Measurements from ENCODE around the gene TNNC1.

TNNC1 gene

DNA sequence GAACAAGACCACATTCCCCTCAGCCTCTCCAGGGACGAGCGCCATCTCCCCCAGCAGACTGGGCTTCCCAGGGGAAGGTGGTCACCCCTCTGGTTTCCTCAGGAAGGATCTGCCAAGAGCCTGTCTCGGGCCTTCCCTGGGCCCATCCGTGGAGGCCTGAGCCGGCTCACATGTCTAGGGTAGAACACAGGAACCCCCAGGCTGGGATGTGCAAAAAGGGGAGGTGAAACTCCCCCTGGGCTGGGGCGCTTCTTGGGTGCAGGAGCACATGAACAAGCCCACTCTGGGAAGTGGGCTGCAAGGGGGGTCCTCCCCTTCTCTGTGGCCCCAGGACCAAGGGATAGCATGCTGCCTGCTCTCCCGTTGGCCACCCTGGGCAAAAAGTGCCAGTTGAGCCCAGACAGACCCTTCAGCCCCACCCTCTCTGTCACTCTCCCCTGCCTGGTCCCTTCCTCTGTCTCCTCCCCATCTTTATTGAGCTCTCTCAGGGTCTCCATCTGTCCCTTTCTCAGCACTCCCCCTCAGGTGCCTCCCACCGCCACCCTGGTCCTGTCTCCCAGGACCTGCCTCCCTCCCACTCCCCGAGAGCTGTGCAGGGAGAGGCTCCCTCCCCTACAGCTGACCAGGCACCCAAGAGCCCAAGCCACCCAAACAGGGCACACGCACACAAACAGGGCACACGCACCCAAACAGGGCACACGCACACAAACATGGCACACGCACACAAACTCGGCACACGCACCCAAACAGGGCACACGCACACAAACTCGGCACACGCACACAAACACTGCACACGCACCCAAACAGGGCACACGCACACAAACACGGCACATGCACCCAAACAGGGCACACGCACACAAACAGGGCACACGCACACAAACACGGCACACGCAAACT lies 9.8 kb downstream of the TNNC1 start:
- DNase-seq (ENCODE audit: low read depth, low spot score), result no peak

DNA sequence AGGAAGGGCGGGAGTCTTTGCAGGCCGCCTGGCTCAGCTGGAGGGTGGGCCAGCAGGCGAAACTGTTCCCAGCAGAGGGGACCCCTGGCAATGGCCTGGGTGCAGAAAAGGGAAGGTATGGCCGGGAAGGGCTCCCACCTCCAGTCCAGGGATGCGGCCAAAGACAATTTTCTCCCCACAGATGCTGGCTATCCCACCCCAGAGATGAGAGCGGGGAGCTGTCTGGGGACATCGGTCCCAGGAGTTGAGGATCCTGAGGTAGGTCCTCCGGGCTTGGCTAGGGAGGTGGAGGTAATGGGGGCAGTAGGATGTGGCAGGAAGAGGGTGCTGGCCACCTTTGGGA lies 10.6 kb downstream of the TNNC1 start:
- no peak for DNase-seq (ENCODE audit: low read depth, low spot score)

DNA sequence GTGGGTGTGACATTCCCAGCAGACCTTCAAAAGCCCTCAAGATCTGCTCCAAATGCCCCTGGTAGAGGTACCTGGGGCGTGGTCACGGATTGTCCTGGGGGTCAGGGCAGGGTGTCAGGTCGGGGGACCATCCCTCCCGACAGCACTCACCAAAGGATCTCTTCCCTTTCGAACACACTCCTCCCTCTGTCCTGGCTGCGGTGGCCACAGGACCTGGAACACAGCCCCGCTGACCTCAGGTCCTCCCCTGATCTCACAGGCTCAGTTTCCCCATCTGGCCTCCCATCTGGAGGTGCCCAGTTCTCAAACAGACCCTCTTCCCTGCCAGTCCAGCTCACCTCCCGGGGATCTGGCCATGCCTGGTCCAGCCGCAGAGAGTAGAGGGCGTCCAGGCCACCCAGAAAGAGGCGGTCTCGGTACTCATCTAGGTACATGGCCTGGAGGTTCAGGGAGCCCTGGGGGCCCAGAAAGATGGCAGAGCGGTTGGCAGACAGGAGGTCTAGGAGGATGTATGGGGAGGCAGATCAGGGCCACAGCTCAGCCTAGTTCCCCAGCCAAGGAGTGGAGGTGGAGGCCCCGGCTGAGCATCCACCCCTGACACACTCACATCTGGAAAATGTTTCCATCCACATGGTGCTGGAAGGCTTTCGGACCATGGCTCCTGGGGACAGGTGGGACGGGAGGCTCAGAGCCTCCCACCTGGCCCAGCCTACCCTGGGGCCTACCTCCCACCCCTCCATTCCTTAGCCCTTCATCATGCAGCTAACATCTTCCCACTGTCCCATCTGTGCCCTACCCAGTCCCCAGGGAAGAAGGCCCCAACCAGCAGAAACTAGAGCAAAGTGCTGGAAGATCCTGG lies 11.2 kb downstream of the TNNC1 start:
- DNase-seq (ENCODE audit: low read depth, low spot score), result no peak

DNA sequence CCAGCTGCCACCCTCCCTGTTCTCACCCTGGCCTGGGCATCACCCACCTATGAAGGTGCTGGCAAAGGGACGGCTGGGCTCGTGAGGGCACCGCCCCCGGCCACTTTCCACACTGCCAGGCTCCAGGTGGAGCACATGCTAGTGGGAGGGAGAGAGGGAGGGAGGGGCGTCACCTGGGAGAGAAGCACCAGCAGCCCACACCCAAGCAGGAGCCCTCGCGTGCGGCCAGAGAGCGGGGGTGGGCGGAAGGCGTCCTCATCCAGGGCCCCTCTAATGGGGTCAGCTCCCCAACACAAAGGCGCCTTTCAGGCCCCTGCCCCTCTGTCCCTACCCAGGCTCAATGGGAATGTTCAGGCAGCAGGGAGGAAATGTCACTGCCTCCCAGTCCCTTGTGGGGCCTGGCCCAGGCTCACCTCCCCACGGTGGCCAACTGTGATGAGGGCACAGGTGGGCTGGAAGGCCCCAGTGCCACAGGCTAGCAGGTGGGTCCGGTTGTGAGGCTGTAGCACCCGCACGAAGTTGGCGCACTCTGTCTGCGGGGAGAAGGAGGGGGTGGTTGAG lies 12.0 kb downstream of the TNNC1 start:
- DNase-seq (ENCODE audit: low read depth, low spot score), result no peak

DNA sequence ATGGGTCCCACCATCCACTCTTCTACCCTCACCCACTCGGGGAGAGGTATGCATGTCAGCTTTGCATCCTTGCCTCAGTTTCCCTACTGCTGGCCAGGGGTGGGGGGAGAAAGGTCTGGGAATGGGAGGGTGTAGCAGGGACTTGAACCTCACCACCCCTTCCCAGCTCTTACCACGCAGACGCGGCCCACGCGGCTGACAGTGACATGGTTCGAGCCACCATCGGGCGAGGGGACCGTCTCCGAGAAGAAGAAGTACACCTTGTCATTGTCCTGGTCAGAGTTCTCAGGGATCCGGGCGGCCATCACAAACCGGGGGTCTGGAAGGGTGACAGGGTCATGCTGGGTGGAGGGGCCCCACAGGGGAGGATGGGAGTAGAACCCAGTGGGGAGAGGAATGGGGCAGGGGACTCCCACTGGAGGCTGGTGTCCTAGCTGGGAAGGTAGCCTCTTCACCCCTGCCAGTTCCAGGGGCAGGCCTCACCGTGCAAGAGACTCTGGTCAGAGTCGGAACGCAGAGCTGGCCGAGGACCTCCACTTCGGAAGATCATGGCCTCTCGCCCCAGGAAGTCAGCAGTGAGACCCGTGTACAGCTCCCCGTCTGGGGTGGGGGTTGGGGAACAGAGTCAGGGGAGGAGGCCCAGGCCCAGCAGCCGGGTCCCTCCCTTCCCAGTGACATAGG lies 12.6 kb downstream of the TNNC1 start:
- no peak for DNase-seq (ENCODE audit: low read depth, low spot score)

DNA sequence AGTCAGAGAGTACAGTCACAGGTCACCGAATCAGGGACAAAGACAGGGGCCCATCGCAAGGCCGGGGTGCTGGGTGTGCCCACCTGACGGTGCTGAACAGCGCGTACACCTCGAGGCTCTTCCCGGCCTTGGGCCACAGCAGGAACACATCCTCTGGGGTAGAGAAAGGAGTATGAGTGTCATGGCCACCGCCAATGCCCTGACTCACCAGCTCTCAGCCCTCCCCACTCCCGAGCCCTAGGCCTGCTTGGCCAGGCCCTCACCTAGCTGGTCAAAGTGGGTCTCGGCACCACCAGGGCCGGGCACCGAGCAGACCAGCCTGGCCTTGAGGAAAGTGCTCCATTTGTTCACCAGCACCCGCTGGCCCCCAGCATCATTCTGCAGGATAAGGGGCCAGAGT lies 13.2 kb downstream of the TNNC1 start:
- DNase-seq (ENCODE audit: low read depth, low spot score), result no peak

DNA sequence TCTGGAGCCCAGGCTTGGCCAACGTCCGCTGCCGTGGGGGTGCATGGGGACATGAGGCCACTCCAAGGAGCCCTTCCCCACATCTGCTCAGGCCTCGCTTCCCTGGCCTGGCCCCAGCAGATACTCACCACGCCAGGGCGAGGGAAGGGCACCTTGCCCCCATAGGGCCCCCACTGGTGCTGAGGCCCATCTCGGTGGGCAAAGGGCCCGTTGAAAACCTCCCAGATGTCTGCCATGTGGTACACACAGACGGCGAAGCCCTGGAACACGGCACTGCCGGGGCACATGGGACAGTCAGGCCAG lies 13.6 kb downstream of the TNNC1 start:
- no peak for DNase-seq (ENCODE audit: low read depth, low spot score)

DNA sequence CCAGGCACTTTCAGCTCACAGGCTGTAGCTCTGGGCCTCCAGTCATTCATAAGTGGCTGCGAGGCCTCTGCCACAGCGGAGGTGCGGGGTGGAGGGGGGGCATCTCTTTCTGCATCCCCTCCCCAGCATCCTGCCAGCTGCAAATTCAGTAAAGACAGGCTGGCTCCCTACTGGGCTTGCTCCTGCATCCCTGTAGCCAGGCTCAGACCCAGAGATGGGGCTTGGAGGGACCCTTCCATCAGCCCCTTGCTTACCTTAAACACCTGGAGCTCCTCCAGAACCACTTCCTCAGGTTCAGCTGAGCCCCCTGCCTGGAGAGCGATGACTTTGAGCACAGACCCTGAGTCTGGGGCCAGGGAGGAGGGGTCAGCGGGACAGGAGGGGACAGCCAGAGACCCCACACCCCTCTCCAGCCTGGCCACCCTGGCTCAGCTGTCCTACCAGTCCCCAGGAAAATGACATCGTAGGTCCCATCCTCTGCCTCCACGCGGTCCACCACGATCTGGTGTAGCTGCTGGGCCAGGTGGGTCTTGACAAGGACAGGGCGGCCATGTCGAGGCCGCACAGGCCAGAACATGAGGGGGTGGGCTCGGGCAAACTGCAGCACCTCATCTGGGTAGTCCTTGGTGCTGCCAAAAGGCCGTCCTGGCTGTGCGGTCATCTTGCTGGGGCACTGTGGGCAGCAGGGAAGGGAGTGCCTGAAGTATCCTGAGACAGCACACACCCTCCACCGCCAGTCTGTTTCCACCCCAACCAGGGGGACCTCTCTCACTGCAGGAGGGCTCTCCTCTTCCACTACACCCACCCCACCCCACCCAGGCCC lies 14.2 kb downstream of the TNNC1 start:
- no peak for DNase-seq (ENCODE audit: low read depth, low spot score)

DNA sequence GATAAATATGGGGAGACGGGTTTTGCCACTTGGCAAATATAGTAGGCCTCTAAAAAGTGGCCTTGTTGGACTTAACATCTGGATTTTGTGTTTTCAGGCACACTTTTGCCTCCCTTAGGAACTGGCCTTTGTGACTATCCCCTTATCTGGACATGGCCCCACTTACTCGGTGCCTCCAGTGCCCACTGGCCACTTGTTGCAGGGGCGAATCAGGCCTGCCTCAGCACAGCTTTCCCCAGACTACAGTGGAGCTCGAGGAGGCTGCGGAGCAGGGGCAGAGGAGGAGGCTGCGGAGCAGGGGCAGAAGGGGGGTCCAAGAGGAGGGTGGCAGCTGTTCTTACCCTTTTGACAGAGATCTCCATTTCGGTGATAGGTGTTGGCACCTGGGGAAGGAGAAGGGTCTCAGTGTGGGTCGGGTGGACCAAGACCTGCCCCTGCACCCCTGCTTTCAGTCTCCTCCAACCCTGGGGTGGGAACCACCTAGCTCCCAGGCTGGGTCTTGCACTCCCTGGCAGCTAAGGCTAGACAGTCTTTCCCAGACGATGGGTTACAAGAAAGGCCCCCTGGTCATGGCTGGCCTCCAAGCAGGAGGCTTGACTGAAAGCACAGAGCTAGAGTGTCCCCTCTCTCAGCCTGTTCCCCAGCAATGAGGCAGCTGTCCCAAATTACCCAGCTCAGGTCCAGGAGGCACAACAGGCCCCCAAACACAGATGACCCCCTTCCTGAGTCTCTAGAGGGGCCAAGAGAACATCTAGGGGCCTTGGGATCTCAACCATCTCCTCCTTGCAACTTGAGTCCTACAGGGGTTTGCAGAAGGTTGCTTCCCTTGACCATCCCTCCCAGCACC lies 15.0 kb downstream of the TNNC1 start:
- DNase-seq (ENCODE audit: low read depth, low spot score), result no peak

DNA sequence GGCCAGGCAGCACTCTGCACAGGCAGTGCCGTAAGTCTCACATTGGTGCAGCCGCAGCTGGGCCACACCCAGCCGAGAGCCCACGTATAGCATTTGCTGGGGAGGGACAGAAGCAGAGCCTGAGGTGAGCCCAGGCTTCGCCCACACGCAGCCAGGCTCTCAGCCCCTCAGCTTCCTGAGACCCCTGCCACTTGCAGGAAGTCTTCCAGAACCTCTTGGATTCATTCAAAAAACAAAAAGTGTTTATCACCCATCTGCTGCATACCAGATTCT lies 15.8 kb downstream of the TNNC1 start:
- DNase-seq (ENCODE audit: low read depth, low spot score), result no peak

DNA sequence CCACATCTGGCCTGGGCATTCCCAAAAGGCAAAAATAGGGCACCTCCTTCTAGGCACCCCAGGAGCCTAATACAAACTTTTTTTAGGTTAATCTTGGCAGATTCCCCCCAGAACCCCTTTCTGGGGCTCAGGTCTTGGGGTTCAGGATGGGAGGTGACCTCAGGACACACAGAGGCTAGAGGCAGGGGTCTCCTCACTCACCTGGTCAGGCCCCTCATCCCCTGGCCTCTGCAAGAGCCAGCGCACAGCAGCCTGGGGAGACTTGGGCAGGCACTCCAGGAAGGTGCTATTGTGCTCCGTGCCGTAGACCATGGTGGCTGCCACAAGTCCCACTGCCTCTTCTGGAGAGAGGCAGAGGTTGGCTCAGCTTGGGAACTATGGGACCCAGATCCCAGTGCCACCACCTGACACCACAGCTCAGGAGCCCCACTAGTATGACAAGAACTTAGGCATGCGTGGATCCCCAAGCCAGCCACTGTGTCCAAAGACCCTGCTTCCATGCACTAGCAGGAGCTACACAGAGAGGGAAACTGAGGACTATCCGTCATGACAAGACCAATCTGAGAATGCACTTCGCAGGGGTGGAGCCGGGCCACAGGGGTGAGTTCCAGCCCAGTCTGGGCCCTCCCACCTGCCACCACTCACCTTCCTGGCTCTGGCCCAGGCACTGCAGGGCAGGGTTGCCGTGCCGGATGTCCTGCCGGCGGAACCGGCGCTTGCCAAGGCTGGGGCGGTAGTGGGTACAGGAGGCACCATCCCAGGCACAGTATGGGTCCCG lies 16.3 kb downstream of the TNNC1 start:
- no peak for DNase-seq (ENCODE audit: low read depth, low spot score)

DNA sequence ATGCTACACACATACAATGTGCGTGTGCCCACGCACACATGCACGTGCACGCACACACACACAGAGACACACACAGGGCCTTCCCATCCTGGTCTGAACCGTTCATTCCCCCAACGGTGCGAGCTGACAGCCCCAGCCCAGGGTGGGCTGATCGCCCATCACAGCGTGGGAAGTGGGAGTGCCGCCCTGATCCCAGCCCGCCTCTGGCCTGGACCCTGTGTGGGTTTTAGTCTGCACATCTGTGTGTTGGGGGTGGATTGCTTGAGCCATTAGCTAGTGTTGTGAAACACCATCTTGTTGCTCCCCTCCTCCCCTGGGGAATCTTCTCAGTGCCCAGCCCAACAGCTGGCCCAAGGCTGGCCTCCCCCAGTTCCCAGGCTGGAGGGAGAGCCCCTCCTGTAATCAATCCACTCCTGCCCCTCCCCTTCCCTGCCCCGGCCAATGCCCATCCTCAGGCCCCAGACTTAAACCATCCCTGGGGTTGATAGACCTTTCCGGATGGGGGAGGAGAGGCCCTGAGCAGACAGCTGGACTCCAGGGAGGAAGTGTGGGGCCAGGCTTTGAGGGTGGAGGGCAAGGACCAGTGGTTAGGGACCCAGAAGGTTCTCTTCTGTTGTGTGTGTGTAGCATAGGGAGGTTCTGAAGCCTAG lies 17.2 kb downstream of the TNNC1 start:
- DNase-seq (ENCODE audit: low read depth, low spot score), result no peak

DNA sequence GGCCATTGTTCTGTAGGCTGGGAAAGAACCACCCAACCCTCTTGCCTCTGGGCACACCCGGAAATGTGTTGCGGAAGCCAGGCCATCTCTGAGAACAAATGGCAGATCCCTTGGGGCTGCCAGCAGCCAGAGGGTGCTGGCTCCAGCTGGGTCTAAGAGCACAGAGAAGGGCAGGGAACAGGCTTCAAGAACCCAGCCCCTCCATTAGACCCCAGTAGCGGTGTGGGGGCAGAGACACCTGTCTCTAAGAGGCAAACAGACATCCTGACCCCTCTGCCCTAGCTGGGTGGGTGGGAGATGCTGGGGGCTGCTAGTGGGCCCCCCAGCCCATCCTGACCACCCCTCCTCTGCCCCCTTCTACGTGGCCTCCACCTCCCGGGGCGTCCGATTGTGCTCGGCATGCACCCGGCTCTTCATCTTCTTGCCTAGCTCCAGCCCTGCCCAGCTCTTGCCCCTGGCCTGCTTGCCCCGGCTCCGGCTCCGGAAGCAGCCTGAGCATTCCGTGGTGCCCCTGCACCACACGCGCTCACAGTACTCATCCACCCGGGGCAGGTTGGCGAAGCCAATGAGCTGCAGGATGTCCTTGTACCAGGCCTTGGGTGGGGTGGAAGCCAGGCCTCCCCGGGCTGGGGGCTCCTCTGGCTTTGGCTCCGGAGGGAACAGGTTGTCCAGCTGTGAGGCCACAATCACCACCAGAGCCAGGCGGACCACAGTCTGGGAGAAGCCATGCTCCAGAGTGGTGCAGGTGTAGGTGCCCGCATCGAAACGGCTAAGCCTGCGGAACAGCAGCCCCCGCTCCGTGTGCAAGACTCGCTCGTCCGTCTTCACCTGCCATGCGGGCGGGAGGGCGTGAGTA lies 18.4 kb downstream of the TNNC1 start:
- DNase-seq (ENCODE audit: low read depth, low spot score), result no peak

DNA sequence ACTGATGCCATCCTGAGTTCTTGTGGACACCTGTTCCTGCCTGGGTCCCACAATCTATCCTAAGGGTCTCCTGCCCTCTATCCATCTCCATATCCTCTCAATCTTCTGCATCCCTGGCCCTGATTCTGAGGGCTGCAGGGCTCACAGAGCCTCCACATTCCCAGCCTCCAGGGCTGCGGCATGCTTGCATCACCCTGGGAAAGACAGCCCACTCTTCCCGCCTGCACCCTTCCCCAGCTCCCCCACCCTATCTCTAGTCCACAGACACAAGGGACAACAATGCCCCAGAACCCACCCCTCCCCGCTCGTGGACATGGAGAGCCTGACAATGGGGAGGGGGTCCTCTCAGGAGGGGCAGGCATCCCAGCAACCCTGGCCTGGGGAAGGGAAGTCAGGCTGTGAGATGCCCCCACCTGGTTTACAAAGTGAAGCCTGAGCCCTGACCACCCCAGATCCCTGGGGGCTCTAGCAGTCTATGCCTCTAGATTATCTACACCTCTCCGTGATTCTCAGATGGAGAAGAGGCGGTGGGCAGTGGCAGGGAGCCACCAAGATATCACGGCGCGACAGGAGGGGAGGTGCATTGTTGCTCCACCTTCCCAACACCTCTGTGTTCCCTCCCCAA lies 19.2 kb downstream of the TNNC1 start:
- DNase-seq (ENCODE audit: low read depth, low spot score), result no peak

DNA sequence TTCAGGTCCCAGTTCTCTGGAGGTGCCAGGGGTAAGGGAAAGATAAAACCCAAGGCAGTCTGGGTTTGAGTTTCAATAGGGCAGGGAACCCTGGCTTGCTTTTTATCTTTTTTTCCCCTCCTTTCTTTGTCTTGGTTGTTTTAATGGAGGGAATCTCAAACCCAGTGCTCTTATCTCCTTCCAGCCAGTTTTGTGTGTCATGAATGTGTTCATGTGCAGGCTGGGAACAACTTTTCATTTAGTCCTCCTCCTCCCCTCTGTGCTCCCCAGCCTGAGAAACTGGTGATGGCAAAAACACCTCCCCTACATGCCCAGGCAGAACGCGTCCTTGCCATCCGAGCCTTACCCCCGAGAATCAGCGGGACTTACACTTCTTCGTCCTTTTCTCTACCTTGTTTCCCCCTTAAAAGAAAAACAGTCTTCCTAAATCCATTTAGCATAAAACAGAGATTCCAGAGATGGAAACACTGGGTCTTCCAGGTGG lies 19.8 kb downstream of the TNNC1 start:
- DNase-seq (ENCODE audit: low read depth, low spot score), result no peak

DNA sequence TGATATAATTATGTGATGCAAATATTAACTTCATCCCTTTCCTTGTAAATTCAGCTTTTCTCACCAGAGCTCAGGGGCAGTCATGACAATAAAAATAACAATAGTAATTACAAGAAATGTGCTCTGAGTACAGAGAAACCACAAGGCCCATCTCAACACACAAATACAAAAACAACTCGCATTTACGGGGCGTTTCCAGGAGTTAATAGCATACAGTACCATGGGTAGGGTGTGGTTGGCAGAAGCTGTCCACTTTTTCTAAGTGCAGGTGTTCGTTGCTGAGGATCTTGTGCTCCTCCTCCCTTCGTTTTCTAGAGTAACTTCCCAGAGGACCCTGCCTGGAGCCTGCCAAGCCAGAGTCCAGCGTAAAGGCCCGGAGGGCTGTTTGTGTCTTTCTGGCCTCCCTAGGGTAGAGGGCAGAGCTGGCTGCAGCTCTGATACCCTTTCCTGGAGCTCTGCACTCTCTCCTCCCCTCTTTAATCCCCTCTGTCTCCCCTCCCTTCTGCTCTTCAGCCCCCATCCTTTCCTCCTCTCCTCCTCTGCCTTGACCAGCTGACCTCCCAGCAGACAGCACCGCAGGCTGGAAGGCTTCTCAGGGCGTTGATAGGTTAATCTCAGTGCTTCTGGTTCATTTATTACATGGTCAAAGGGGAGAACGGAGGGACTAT lies 20.4 kb downstream of the TNNC1 start:
- no peak for DNase-seq (ENCODE audit: low read depth, low spot score)

DNA sequence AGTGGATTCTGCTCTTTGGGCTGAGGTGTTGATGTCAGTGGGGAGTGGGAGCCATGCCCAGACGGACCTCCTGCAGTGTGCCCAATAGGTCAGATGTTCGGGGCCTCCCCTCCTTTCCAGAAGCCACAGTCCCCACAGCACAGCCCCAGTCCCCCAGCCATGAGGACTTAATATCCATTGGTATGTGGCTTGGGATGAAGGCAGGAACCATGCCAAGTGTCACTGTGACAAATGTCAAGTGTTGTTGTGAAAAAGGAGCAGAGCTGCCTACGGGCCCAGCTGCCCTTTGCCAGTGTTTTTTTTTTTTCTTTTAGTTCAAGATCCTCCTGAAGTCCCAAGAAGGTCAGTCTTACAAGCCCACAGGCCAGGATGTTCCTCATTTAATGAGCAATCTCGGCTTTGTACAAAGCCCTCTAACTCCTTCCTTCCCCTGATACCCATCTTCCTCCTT lies 21.1 kb downstream of the TNNC1 start:
- DNase-seq (ENCODE audit: low read depth, low spot score), result no peak

Data from activated CD4-positive, CD25-positive, alpha-beta regulatory T cell treated with anti-CD3 and anti-CD28 coated beads, Interleukin-2, amount 50 U/mL, for 16 hours (primary cell).